SU-DHL-6 (cell line): ENCODE measurements around the gene FAM227B.

Source experiments
- H2AFZ ChIP-seq: fragments of 200-600 bp; sonication (generic); 2 replicates; pipeline ENCODE4 v1.6.1; 2014; ENCODE audit warnings: low read depth, mild to moderate bottlenecking, moderate library complexity, mixed read lengths, antibody characterized with exemption, low read length; ENCODE audit not compliant: severe bottlenecking
- H3F3A ChIP-seq: fragments of 200-600 bp; shearing (Covaris generic); 2 replicates; pipeline ENCODE4 v1.6.0; 2016; ENCODE audit warnings: antibody characterized with exemption, mild to moderate bottlenecking; ENCODE audit not compliant: insufficient read depth
- H3K27ac ChIP-seq: fragments of 200-600 bp; sonication (generic); 2 replicates; pipeline ENCODE4 v1.5.1; 2016; ENCODE audit warnings: low read depth, mild to moderate bottlenecking, low read length, moderate library complexity, mixed read lengths
- H3K27me3 ChIP-seq: fragments of 200-600 bp; sonication (generic), shearing (Covaris generic); 2 replicates; pipeline ENCODE4 v1.6.0; 2014; ENCODE audit warnings: mild to moderate bottlenecking, low read length
- H3K36me3 ChIP-seq: fragments of 200-600 bp; sonication (generic); 2 replicates; pipeline ENCODE4 v1.6.1; 2014; ENCODE audit warnings: mild to moderate bottlenecking, low read length, mixed read lengths
- H3K4me2 ChIP-seq: fragments of 300-600, 200-600 bp; shearing (Covaris generic), sonication (generic); 2 replicates; pipeline ENCODE4 v1.6.0; 2014; ENCODE audit warnings: low read length, low read depth, mild to moderate bottlenecking; ENCODE audit not compliant: poor library complexity, severe bottlenecking
- H3K4me3 ChIP-seq: fragments of 200-600 bp; sonication (generic); 2 replicates; pipeline ENCODE4 v1.5.1; 2014; ENCODE audit warnings: antibody characterized with exemption, low read length, mild to moderate bottlenecking, mixed read lengths; ENCODE audit not compliant: insufficient read depth, poor library complexity, severe bottlenecking
- H3K79me2 ChIP-seq: fragments of 200-600 bp; sonication (generic); 2 replicates; pipeline ENCODE4 v1.6.1; 2014; ENCODE audit warnings: mild to moderate bottlenecking, low read length, moderate library complexity; ENCODE audit not compliant: insufficient read depth
- H3K9ac ChIP-seq: fragments of 200-600 bp; sonication (generic); 2 replicates; pipeline ENCODE4 v1.7.0; 2014; ENCODE audit warnings: mild to moderate bottlenecking, low read length
- H3K9me2 ChIP-seq: fragments of 200-600 bp; sonication (generic); replicated peaks from 2 replicates; pipeline ENCODE4 v1.6.1; 2014; ENCODE audit warnings: low read length; ENCODE audit not compliant: insufficient read depth
- H3K9me3 ChIP-seq: fragments of 200-600 bp; sonication (generic); 2 replicates; pipeline ENCODE4 v1.6.1; 2014; ENCODE audit warnings: low read length, mixed read lengths; ENCODE audit not compliant: insufficient read depth
- H4K20me1 ChIP-seq: fragments of 200-600 bp; sonication (generic); 2 replicates; pipeline ENCODE4 v1.6.1; 2014; ENCODE audit warnings: low read depth, mild to moderate bottlenecking, antibody characterized with exemption, low read length, moderate library complexity, mixed read lengths
- EZH2phosphoT487 ChIP-seq: fragments of 200-600 bp; sonication (generic), shearing (Covaris generic); conservative IDR thresholded peaks from 2 replicates; pipeline ENCODE4 v1.6.1; 2018; ENCODE audit warnings: mild to moderate bottlenecking, antibody characterized with exemption, low read length, moderate library complexity, mixed read lengths
- TF ChIP-seq, protein P1 (sequence below): fragments of 200-600 bp; sonication (generic); IDR thresholded peaks from one replicate; pipeline ENCODE4 v1.5.1; 2017; ENCODE audit warnings: antibody characterized with exemption, mild to moderate bottlenecking, low read length, moderate library complexity; ENCODE audit not compliant: insufficient read depth, poor library complexity, severe bottlenecking

Gene FAM227B

DNA sequence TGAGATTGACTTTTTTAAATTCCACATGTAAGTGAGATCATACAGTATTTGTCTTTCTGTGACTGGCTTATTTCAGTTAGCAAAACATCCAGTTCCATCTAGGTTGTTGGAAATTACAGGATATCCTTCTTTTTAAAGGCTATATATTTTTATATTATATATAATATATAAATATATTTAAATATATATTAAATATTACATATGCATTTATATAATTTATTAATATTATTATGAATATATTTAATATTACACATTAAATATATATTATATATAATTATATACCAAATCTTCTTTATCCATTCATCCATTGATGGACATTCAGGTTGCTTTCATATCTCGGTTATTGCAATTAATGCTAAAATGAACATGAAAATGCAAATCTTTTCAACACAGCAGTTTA, 49.9 kb downstream of the FAM227B start:
- Histone ChIP-seq H3K9me3 (no peaks in the 10 kb centered on the region), H2AFZ (no peak overlapping the region), H3K36me3 (no peaks in the 10 kb centered on the region), H3K4me2 (no peak overlapping the region), H3K4me3 (no peak overlapping the region), H3K27me3 (no peaks in the 10 kb centered on the region), H3F3A (no peaks in the 10 kb centered on the region), H4K20me1 (no peaks in the 10 kb centered on the region), H3K27ac (no peak overlapping the region), H3K79me2 (no peaks in the 10 kb centered on the region), H3K9me2 (no peaks in the 10 kb centered on the region), H3K9ac (no peak overlapping the region)
- TF ChIP-seq EZH2phosphoT487, result no peak
- TF ChIP-seq, protein P1, sequence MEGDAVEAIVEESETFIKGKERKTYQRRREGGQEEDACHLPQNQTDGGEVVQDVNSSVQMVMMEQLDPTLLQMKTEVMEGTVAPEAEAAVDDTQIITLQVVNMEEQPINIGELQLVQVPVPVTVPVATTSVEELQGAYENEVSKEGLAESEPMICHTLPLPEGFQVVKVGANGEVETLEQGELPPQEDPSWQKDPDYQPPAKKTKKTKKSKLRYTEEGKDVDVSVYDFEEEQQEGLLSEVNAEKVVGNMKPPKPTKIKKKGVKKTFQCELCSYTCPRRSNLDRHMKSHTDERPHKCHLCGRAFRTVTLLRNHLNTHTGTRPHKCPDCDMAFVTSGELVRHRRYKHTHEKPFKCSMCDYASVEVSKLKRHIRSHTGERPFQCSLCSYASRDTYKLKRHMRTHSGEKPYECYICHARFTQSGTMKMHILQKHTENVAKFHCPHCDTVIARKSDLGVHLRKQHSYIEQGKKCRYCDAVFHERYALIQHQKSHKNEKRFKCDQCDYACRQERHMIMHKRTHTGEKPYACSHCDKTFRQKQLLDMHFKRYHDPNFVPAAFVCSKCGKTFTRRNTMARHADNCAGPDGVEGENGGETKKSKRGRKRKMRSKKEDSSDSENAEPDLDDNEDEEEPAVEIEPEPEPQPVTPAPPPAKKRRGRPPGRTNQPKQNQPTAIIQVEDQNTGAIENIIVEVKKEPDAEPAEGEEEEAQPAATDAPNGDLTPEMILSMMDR, result no peak

DNA sequence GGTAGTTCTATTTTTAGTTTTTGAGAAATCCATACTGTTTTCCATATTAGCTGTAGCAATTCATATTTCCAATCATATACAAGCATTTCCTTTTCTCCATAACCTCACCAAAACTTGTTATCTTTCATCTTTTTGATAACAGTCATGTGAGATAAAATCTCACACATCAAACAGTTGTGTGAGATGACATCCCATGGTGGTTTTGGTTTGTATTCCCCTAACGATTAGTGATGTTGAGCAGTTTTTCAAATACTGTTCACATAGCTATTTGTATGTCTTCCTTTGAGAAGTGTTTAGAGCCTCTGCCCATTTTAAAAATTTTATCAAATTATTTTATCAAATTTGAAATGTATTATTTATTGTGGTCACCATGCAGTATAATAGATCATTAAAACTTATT, 50.4 kb downstream of the FAM227B start:
- Histone ChIP-seq H3F3A (no peaks in the 10 kb centered on the region), H3K79me2 (no peaks in the 10 kb centered on the region), H3K9ac (no peak overlapping the region), H4K20me1 (no peaks in the 10 kb centered on the region), H3K36me3 (no peaks in the 10 kb centered on the region), H3K27me3 (no peaks in the 10 kb centered on the region), H3K9me3 (no peaks in the 10 kb centered on the region), H3K9me2 (no peaks in the 10 kb centered on the region), H3K4me3 (no peak overlapping the region), H3K4me2 (no peak overlapping the region), H3K27ac (no peak overlapping the region), H2AFZ (no peak overlapping the region)
- TF ChIP-seq, protein P1, result no peak
- TF ChIP-seq EZH2phosphoT487, result no peak

DNA sequence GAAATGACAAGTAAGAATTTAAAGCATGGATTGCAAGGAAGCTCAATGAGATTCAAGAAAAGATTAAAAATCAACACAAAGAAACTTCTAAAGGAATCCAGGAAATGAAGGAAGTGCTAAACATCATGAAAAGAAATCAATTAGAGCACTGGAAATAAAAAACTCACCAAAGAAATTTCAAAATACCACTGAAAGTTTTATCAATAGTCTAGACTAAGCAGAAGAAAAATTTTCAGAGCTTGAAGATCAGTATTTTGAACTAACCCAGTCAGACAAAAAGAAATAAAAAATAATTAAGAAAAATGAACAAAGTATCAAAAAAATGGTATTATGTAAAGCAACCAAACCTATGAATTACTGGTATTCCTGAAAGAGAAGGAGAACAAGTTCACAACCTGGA, 60.6 kb downstream of the FAM227B start:
- no peaks in the 10 kb centered on the region for H3K79me2 ChIP-seq
- H3F3A ChIP-seq, result no peaks in the 10 kb centered on the region
- no peaks in the 10 kb centered on the region for H3K36me3 ChIP-seq
- no peak overlapping the region for H3K4me2 ChIP-seq
- H3K27me3 ChIP-seq, result no peaks in the 10 kb centered on the region
- no peak overlapping the region for H3K27ac ChIP-seq
- no peaks in the 10 kb centered on the region for H4K20me1 ChIP-seq
- no peak overlapping the region for H3K4me3 ChIP-seq
- no peaks in the 10 kb centered on the region for H3K9me2 ChIP-seq
- no peak overlapping the region for H3K9ac ChIP-seq
- H3K9me3 ChIP-seq, result peaks cover 3% of the 10 kb centered on the region; the same call in 1 of the 2 replicates
- TF ChIP-seq EZH2phosphoT487, result no peak
- TF ChIP-seq, protein P1, result no peak
- H2AFZ ChIP-seq, result no peak overlapping the region
